HepG2 (cell line): ENCODE measurements around the gene FBXO24. TPM values are rescaled to one million over a fixed set of nuclear protein-coding genes. Genes with fewer than 3 reads are reported as not detected.

Source experiments
- ATAC-seq: fragments of 200-7000 bp; cut with Tn5 transposase; 3 replicates; pipeline ENCODE4 v1.9.1; 2020; ENCODE audit warnings: mild to moderate bottlenecking, moderate library complexity
- BruUV-seq: library from RNA; stranded (reverse); fragments of 400-500 nt; replicated peaks from 2 replicates; lab custom pipeline; 2021; lab: Mats Ljungman, UMichigan
- CTCF ChIA-PET: fragments of 300-600 bp; formaldehyde crosslinking; extraction: SDS; loops from one replicate; lab custom pipeline; 2021; ENCODE audit warnings: low total read pairs, inconsistent platforms, low intra/inter-chr PET ratio; lab: Yijun Ruan, JAX
- POLR2A ChIA-PET: fragments of 350-600 bp; sonication (Branson Sonifier 250); formaldehyde crosslinking; loops from one replicate; lab custom pipeline; 2020; ENCODE audit warnings: antibody characterized with exemption, inconsistent platforms; lab: Yijun Ruan, JAX
- DNase-seq: peaks from one replicate; pipeline ENCODE4 v3.0.0-alpha.2; 2015; ENCODE audit warnings: low spot score
- FAIRE-seq: peaks from 3 replicates; lab custom pipeline; 2011; peaks lifted over from hg19 to GRCh38; lab: Jason Lieb, UNC
- H2AFZ ChIP-seq: one replicate; pipeline ENCODE4 v1.6.1; 2011; ENCODE audit warnings: low read length, inconsistent platforms
- H3K27ac ChIP-seq: fragments of 300-600 bp; 3 replicates; pipeline ENCODE4 v1.8.0; 2011; ENCODE audit warnings: mixed run types, mild to moderate bottlenecking, mixed read lengths, low read length, inconsistent platforms; ENCODE audit not compliant: insufficient read depth; ENCODE audit errors: extremely low read length
- H3K27me3 ChIP-seq, 2 experiments: fragments of 200-600 bp in 1 of 2; 2 replicates in 1 of 2; 3 replicates in 1 of 2; pipeline versions ENCODE4 v1.6.0 to v1.8.0; 2011; ENCODE audit warnings: low read length in 2 of 2, mild to moderate bottlenecking in 2 of 2, moderate library complexity in 2 of 2, inconsistent platforms in 1 of 2; ENCODE audit not compliant: insufficient read depth in 2 of 2, control insufficient read depth in 1 of 2
- H3K36me3 ChIP-seq, 2 experiments: fragments of 200-600 bp in 1 of 2; replicated peaks in 1 of 2; 2 replicates in 1 of 2; 3 replicates in 1 of 2; pipeline versions ENCODE4 v1.5.1 to v1.8.0; 2011; ENCODE audit warnings: low read length in 2 of 2, inconsistent platforms in 1 of 2; ENCODE audit not compliant: insufficient read depth in 2 of 2, control insufficient read depth in 1 of 2
- H3K4me1 ChIP-seq: 2 replicates; pipeline ENCODE4 v1.5.1; 2012; ENCODE audit warnings: low read length, inconsistent platforms; ENCODE audit not compliant: insufficient read depth
- H3K4me2 ChIP-seq: 2 replicates; pipeline ENCODE4 v1.6.0; 2011; ENCODE audit warnings: low read depth, low read length, inconsistent platforms
- H3K4me3 ChIP-seq, 3 experiments: fragments of 200-600 bp in 1 of 3; sonication (generic), shearing (Covaris generic) in 1 of 3; replicated peaks in 1 of 3; 2 replicates each; pipeline ENCODE4 v1.5.1; 2011 to 2016; ENCODE audit warnings: low read length in 3 of 3, inconsistent platforms in 2 of 3, low read depth in 2 of 3, mild to moderate bottlenecking in 2 of 3, control low read depth in 1 of 3, mixed read lengths in 1 of 3; ENCODE audit not compliant: insufficient read depth in 1 of 3
- H3K79me2 ChIP-seq: one replicate; pipeline ENCODE4 v1.6.1; 2011; ENCODE audit warnings: low read length, inconsistent platforms; ENCODE audit not compliant: insufficient read depth
- H3K9ac ChIP-seq: 2 replicates; pipeline ENCODE4 v1.6.0; 2011; ENCODE audit warnings: mild to moderate bottlenecking, low read depth, low read length, inconsistent platforms; ENCODE audit not compliant: insufficient read depth
- H3K9me3 ChIP-seq: 2 replicates; pipeline ENCODE4 v1.5.1; 2012; ENCODE audit warnings: mild to moderate bottlenecking, low read length
- H4K20me1 ChIP-seq: 2 replicates; pipeline ENCODE4 v1.6.0; 2011; ENCODE audit warnings: inconsistent platforms, mild to moderate bottlenecking, low read length, moderate library complexity; ENCODE audit not compliant: insufficient read depth
- FOXA1 ChIP-seq, 2 experiments: fragments of 450-650 bp in 1 of 2; sonication (generic) in 1 of 2; formaldehyde crosslinking in 1 of 2; IDR thresholded peaks; 2 replicates each; pipeline versions ENCODE4 v1.4.0 to v1.6.1; 2016 to 2020; ENCODE audit warnings: missing genetic modification reagents in 1 of 2
- HOXA7 ChIP-seq: sonication (generic); formaldehyde crosslinking; IDR thresholded peaks from 2 replicates; pipeline ENCODE4 v1.8.1; 2022; ENCODE audit warnings: mild to moderate bottlenecking, missing genetic modification reagents, moderate library complexity
- IKZF1 ChIP-seq: fragments of 450-650 bp; IDR thresholded peaks from 2 replicates; pipeline ENCODE4 v1.7.1; 2016
- NCOA1 ChIP-seq: sonication (generic); formaldehyde crosslinking; IDR thresholded peaks from 2 replicates; pipeline ENCODE4 v1.9.0; 2021; ENCODE audit warnings: missing genetic modification reagents
- NONO ChIP-seq, 2 experiments: fragments of 450-650 bp in 1 of 2; sonication (generic) in 1 of 2; formaldehyde crosslinking in 1 of 2; IDR thresholded peaks in 1 of 2; conservative IDR thresholded peaks in 1 of 2; 2 replicates each; pipeline versions ENCODE4 v1.6.1 to v1.8.0; 2017 to 2022; ENCODE audit warnings: mild to moderate bottlenecking in 1 of 2, missing genetic modification reagents in 1 of 2, moderate library complexity in 1 of 2
- PAXIP1 ChIP-seq: sonication (generic); formaldehyde crosslinking; conservative IDR thresholded peaks from 2 replicates; pipeline ENCODE4 v1.4.0; 2020; ENCODE audit warnings: mild to moderate bottlenecking, missing genetic modification reagents, moderate library complexity
- REXO4 ChIP-seq: sonication (generic); formaldehyde crosslinking; IDR thresholded peaks from 2 replicates; pipeline ENCODE4 v1.8.0; 2022; ENCODE audit warnings: missing genetic modification reagents, mild to moderate bottlenecking, borderline replicate concordance
- ZFX ChIP-seq: sonication (generic); formaldehyde crosslinking; IDR thresholded peaks from 2 replicates; pipeline ENCODE4 v1.4.0; 2020; ENCODE audit warnings: mild to moderate bottlenecking, low read depth, missing genetic modification reagents, moderate library complexity
- ZNF20 ChIP-seq: sonication (generic); formaldehyde crosslinking; IDR thresholded peaks from 2 replicates; pipeline ENCODE4 v1.4.0; 2020; ENCODE audit warnings: mild to moderate bottlenecking, moderate library complexity, missing genetic modification reagents
- ZNF407 ChIP-seq: sonication (generic); formaldehyde crosslinking; IDR thresholded peaks from one replicate; pipeline ENCODE4 v1.5.1; 2020; ENCODE audit warnings: mild to moderate bottlenecking, missing genetic modification reagents; ENCODE audit errors: not compliant biosample characterization
- ZNF431 ChIP-seq: sonication (generic); formaldehyde crosslinking; IDR thresholded peaks from 2 replicates; pipeline ENCODE4 v1.9.0; 2022; ENCODE audit warnings: missing genetic modification reagents, low read depth, mild to moderate bottlenecking, borderline replicate concordance
- ZNF7 ChIP-seq: IDR thresholded peaks from 2 replicates; pipeline ENCODE4 v1.6.1; 2016; ENCODE audit warnings: missing biosample characterization, missing genetic modification reagents
- ZSCAN31 ChIP-seq: sonication (generic); formaldehyde crosslinking; IDR thresholded peaks from 2 replicates; pipeline ENCODE4 v1.5.0; 2020; ENCODE audit warnings: low read depth, mild to moderate bottlenecking, missing genetic modification reagents
- WGBS: methylation state at CpG from one replicate; pipeline ENCODE4 v1.1.6; 2017; ENCODE audit warnings: low lambda C conversion rate; 5-methylcytosine and 5-hydroxymethylcytosine counted together
- in situ Hi-C: cut with HindIII; loops from 2 replicates; pipeline ENCODE4 v1.10.0; 2017; ENCODE audit warnings: low pct_unique_long_range_greater_than_20kb; ENCODE audit not compliant: extremely low pct_ligation_motif_present
- intact Hi-C: fragments of 100-400 bp; cut with micrococcal nuclease; formaldehyde crosslinking; loops from one replicate; pipeline ENCODE4 v1.10.0; 2022; ENCODE audit not compliant: unreplicated experiment
- polyA plus RNA-seq, 8 experiments: library from polyadenylated mRNA; depleted of rRNA in 3 of 8; stranded (reverse) in 7 of 8; unstranded in 1 of 8; fragments of >200 nt; fragmentation: Illumina TruSeq in 4 of 8; extraction: Trizol in 4 of 8; gene quantifications; 2 replicates each; pipeline versions ENCODE4 v1.2.1 to v1.2.3, GENCODE V29; 2011 to 2016; ENCODE audit warnings: low read depth in 4 of 8, missing spikeins in 1 of 8, mixed read lengths in 1 of 8; ENCODE audit not compliant: insufficient read depth in 1 of 8
- total RNA-seq, 5 experiments: library from RNA; depleted of rRNA; stranded (reverse); fragments of >200 nt; fragmentation: Illumina TruSeq; extraction: Trizol; gene quantifications; 2 replicates each; pipeline ENCODE4 v1.2.3, GENCODE V29; 2016; ENCODE audit warnings: low read depth in 1 of 5

The FBXO24 gene
- total and polyA plus RNA-seq, 2 of the 13 experiments (the other 11 are each of a cell fraction or from before 2014, with no cell fraction given): 0.20 to 0.55 TPM

- Histone ChIP-seq H3K4me3 (peak overlapping the region in 2 of 3 experiments; percentile 8 to 62; a peak in 3 of 6 replicates), H3K79me2 (no peaks in the 10 kb centered on the region), H3K4me1 (peaks cover 65% of the 10 kb centered on the region), H3K4me2 (peak overlapping the region; percentile 78), H3K9ac (peak overlapping the region; percentile 77), H3K36me3 (peaks cover 1 to 8% of the 10 kb centered on the region in 2 experiments; a peak in 1 of 5 replicates), H3K27ac (peak overlapping the region; percentile 99), H4K20me1 (peaks cover 2% of the 10 kb centered on the region; the same call in 1 of the 2 replicates), H3K9me3 (no peaks in the 10 kb centered on the region), H3K27me3 (no peaks in the 10 kb centered on the region), H2AFZ (no peak overlapping the region)
- no peak for FAIRE-seq
- ChIA-PET POLR2A (interaction anchor here (0.8 to 3.3 kb wide), 12 partner anchors 10 to 143 kb away, joined by 3 to 73 read pairs (median 6); partner anchors contain the start of genes AGFG2, FBXO24, GNB2 and LRCH4), CTCF (no interaction called here)
- ATAC-seq: no peak; the same call in 2 of the 3 replicates
- intact Hi-C loops: no loop called here
- WGBS: 43% methylated on average over 2 of the region's 2 CpGs
- in situ Hi-C loops: no loop called here
- BruUV-seq: no TSS peak
- DNase-seq: no peak
- TF ChIP-seq ZSCAN31 (CRISPR knock-in tag): 0 out of 2 replicates have a peak, but pooled peaks have one; percentile 4
- no peak for TF ChIP-seq REXO4 (CRISPR knock-in tag)
- TF ChIP-seq NCOA1 (CRISPR knock-in tag): no peak
- no peak for TF ChIP-seq FOXA1 (IDR thresholded peaks at IDR 0.05)
- no peak for TF ChIP-seq FOXA1 (CRISPR knock-in tag; IDR thresholded peaks at IDR 0.05)
- no peak for TF ChIP-seq IKZF1
- TF ChIP-seq ZNF7 (CRISPR knock-in tag): no peak
- no peak for TF ChIP-seq ZNF20 (CRISPR knock-in tag)
- TF ChIP-seq PAXIP1: no peak
- no peak for TF ChIP-seq ZFX (CRISPR knock-in tag)
- TF ChIP-seq NONO (IDR thresholded peaks at IDR 0.05): no peak
- TF ChIP-seq NONO (CRISPR knock-in tag; conservative IDR thresholded peaks at IDR 0.05): peak; percentile 10; the same call in 1 of the 2 replicates
- no peak for TF ChIP-seq HOXA7 (CRISPR knock-in tag)
- TF ChIP-seq ZNF431 (CRISPR knock-in tag): no peak
- TF ChIP-seq ZNF407 (CRISPR knock-in tag): no peak
These were observed 14.4 kb upstream of the FBXO24 start for GRCh38 chr7:100571829-100572116.
